ENCODE data around the gene STRN.

- TF ChIP-seq, protein P1, sequence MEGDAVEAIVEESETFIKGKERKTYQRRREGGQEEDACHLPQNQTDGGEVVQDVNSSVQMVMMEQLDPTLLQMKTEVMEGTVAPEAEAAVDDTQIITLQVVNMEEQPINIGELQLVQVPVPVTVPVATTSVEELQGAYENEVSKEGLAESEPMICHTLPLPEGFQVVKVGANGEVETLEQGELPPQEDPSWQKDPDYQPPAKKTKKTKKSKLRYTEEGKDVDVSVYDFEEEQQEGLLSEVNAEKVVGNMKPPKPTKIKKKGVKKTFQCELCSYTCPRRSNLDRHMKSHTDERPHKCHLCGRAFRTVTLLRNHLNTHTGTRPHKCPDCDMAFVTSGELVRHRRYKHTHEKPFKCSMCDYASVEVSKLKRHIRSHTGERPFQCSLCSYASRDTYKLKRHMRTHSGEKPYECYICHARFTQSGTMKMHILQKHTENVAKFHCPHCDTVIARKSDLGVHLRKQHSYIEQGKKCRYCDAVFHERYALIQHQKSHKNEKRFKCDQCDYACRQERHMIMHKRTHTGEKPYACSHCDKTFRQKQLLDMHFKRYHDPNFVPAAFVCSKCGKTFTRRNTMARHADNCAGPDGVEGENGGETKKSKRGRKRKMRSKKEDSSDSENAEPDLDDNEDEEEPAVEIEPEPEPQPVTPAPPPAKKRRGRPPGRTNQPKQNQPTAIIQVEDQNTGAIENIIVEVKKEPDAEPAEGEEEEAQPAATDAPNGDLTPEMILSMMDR (IDR thresholded peaks at IDR 0.05 in 2 of 3, conservative IDR thresholded peaks at IDR 0.05 in 1 of 3; ENCODE audit: insufficient read depth in 2 of 3, low read depth in 1 of 3, low read length in 3 of 3), result peak; percentile 70 to 82 (median 74)
- TF ChIP-seq SRSF9 (IDR thresholded peaks at IDR 0.05; ENCODE audit: borderline replicate concordance, low read depth, low read length), result no peak
- TF ChIP-seq, protein P2, sequence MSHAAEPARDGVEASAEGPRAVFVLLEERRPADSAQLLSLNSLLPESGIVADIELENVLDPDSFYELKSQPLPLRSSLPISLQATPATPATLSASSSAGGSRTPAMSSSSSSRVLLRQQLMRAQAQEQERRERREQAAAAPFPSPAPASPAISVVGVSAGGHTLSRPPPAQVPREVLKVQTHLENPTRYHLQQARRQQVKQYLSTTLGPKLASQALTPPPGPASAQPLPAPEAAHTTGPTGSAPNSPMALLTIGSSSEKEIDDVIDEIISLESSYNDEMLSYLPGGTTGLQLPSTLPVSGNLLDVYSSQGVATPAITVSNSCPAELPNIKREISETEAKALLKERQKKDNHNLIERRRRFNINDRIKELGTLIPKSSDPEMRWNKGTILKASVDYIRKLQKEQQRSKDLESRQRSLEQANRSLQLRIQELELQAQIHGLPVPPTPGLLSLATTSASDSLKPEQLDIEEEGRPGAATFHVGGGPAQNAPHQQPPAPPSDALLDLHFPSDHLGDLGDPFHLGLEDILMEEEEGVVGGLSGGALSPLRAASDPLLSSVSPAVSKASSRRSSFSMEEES (CRISPR knock-in tag; IDR thresholded peaks at IDR 0.05), result no peak
- peak; percentile 48; the same call in 1 of the 2 replicates for TF ChIP-seq CEBPB (tag; IDR thresholded peaks at IDR 0.05)
- TF ChIP-seq, protein P3, sequence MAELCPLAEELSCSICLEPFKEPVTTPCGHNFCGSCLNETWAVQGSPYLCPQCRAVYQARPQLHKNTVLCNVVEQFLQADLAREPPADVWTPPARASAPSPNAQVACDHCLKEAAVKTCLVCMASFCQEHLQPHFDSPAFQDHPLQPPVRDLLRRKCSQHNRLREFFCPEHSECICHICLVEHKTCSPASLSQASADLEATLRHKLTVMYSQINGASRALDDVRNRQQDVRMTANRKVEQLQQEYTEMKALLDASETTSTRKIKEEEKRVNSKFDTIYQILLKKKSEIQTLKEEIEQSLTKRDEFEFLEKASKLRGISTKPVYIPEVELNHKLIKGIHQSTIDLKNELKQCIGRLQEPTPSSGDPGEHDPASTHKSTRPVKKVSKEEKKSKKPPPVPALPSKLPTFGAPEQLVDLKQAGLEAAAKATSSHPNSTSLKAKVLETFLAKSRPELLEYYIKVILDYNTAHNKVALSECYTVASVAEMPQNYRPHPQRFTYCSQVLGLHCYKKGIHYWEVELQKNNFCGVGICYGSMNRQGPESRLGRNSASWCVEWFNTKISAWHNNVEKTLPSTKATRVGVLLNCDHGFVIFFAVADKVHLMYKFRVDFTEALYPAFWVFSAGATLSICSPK (IDR thresholded peaks at IDR 0.05; ENCODE audit: borderline replicate concordance), result no peak
- no peak for TF ChIP-seq POLR2AphosphoS5 (IDR thresholded peaks at IDR 0.05; ENCODE audit: control insufficient read depth, insufficient read depth, low read depth, low read length)
- no peak for TF ChIP-seq E2F1 (CRISPR knock-in tag; IDR thresholded peaks at IDR 0.05)
- no peak for TF ChIP-seq ETV1 (tag; conservative IDR thresholded peaks at IDR 0.05; ENCODE audit: low read depth)
- TF ChIP-seq SMAD1 (IDR thresholded peaks at IDR 0.05; ENCODE audit: low read depth, low read length, partially characterized antibody), result no peak
- no peak for TF ChIP-seq TAF1 (IDR thresholded peaks at IDR 0.05; ENCODE audit: control insufficient read depth, extremely low read depth, insufficient read depth, low read length, severe bottlenecking)
- TF ChIP-seq, protein P4, sequence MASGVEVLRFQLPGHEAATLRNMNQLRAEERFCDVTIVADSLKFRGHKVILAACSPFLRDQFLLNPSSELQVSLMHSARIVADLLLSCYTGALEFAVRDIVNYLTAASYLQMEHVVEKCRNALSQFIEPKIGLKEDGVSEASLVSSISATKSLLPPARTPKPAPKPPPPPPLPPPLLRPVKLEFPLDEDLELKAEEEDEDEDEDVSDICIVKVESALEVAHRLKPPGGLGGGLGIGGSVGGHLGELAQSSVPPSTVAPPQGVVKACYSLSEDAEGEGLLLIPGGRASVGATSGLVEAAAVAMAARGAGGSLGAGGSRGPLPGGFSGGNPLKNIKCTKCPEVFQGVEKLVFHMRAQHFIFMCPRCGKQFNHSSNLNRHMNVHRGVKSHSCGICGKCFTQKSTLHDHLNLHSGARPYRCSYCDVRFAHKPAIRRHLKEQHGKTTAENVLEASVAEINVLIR (CRISPR knock-in tag; IDR thresholded peaks at IDR 0.05), result no peak
- no peak for TF ChIP-seq CREM (IDR thresholded peaks at IDR 0.05; ENCODE audit: low read depth)
- TF ChIP-seq KAT2B (IDR thresholded peaks at IDR 0.05; ENCODE audit: low read depth, low read length), result no peak
- TF ChIP-seq NCOA2 (IDR thresholded peaks at IDR 0.05; ENCODE audit: partially characterized antibody in 2 of 2), result no peak
Observed at GRCh38 chr2:37005118-37005868, 39.0 kb upstream of the STRN start.

Measured in K562 (cell line).